GM21515 (cell line): ENCODE results near the gene TPRG1L.

Experiments used
- ATAC-seq: cut with Tn5 transposase; IDR thresholded peaks from one replicate; pipeline ENCODE4 v1.9.1; 2021; ENCODE audit not compliant: unreplicated experiment

The TPRG1L gene

GRCh38 chr1:3641816-3642215 lies 17.0 kb downstream of the TPRG1L start:
- ATAC-seq: no peak

- ATAC-seq: no peak
These were observed 18.3 kb downstream of the TPRG1L start for GRCh38 chr1:3642919-3643675.

DNA sequence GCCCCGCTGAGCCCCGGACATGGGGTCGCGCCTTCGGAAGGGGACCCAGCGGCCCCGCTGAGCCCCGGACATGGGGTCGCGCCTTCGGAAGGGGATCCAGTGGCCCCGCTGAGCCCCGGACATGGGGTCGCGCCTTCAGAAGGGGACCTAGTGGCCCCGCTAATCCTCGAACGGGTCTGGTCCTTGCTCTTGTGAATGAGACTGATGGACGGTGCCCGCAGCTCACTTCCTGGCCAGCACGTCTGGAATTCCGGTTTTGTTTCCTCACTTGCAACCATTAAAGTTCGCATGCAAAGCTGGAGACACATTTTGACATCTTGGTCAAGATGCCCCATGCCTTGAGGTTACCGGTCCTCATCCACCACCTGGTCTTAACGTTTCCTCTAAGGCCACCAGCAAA lies 19.5 kb downstream of the TPRG1L start:
- no peak for ATAC-seq

- no peak for ATAC-seq
These were observed 20.4 kb downstream of the TPRG1L start for GRCh38 chr1:3645247-3645646.

- no peak for ATAC-seq
These were observed 21.0 kb downstream of the TPRG1L start for GRCh38 chr1:3645666-3646355.

- ATAC-seq: no peak
These were observed 21.8 kb downstream of the TPRG1L start for GRCh38 chr1:3646596-3646995.

GRCh38 chr1:3649342-3650247 lies 24.8 kb downstream of the TPRG1L start, which contains the start of gene WRAP73:
TSS of gene WRAP73 (minus strand) at chr1:3650103. CDS start at chr1:3649999, 104 bp downstream.
- ATAC-seq: peak; percentile 68

DNA sequence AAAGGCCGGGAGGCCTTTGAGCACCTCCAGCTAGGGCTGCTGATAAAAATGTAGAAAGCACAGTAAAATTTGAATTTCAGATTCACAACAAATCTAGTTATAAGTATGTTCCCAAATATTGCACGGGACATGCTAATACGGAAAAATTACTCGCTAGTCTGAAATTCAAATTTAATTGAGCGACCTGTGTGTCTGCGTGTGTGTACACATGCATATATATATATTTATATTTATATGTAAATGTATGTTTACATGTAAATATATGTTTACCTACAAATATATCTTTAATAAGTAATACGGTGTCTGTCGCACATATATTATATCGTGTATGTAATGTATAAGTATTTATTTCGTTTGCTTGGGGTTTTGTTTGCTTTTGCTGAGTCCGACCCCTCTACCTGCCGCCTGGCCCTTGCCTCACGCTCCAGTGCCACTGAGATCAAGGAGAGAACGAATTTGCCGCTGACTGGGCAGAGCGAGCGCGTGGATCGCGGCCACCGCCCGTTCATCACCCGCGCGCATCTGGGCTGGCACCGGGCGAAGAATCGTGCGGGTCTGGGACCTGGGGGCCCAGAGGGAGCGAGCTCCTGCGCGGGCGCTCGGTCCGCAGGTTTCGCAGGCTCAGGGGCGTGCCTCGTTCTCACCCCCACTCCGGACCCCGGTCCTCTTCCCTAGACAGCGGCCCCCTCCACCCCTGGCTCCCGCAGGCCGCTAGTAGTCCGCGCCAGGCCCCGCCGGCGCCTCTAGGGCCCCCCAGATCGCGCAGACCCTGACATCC lies 25.6 kb downstream of the TPRG1L start:
- no peak for ATAC-seq

DNA sequence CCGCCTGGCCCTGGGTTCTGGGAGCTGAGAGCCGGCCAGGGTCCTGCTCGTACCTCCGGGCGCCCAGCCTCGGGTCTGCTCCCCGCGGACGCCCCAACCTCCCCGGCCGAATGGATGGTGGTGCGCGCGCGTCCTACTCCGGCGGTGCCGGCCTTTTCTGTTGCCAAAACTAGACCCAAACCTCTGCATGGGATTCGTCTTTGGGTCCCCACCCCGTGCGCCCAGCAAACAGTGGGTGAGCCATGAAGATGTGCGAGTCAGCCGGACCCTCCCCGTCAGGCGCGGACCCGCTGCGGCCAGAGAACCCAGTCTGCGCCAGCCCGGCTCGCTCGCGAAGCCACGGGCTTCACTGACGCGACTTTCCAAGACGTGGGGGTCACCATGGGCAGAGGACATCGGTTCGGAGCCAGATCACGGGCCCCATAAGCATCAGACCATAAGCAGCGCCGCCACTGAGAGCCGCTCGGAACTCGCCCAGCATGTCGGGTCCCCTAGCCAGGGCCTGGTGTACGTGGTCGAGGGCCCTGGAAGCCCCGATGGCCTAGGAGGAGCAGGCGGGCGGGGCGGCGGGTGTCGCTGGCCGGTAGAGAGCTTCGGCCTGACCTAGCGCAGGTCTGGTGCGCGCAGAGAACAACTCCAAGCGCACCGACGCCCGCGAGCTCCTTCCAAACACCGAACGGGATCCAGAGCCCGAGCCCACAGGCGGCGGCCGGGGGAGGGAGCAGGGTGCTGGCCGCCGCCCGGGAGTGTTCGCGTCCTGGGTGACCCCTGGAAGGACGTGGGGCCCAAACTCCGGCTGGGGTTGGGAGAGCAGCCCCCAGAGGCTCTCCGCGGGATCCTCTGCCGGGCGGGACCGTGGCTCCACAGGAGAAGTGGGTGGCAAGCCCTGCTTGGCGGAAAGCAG lies 26.5 kb downstream of the TPRG1L start:
- ATAC-seq: no peak

- no peak for ATAC-seq
These were observed 27.2 kb downstream of the TPRG1L start, which contains the start of gene TP73 for GRCh38 chr1:3651930-3652547. TSS of gene TP73 (plus strand) at chr1:3652516. CDS start at chr1:3682366, 29,850 bp downstream.

- ATAC-seq: no peak
These were observed 27.9 kb downstream of the TPRG1L start for GRCh38 chr1:3652548-3653285.

- ATAC-seq: no peak
These were observed 28.4 kb downstream of the TPRG1L start for GRCh38 chr1:3653286-3653618.

GRCh38 chr1:3654549-3655281 lies 29.9 kb downstream of the TPRG1L start:
- ATAC-seq: no peak

DNA sequence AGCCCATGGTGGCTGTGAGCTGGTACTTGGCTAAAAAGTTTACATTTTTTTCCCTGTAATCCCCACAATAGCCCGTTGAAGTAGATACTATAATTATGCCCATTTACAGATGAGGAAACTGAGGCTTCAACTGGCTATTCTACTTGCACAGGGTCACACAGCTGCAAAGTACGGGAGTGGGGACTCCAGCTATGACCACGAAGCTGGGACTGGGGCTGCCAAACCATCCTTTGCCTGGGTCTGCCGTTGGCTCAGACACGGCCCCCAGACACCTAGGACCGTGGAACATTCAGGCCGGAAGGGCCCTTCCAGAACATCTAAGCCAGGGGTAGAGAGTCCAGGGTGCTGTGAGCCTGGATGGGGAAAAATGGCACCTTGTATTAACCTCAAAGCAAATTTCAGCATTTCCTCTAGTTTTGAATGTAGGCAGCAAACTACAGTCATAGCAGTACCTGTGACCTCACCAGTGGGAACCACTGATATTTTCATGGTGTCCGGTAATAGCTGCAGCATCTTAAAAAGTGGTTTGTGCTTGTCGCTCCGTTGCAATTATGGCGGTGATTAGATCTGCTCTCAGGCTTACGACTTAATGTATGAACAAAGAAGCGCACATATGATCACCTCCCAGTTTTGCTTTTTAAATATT lies 31.8 kb downstream of the TPRG1L start:
- ATAC-seq: peak; percentile 51

DNA sequence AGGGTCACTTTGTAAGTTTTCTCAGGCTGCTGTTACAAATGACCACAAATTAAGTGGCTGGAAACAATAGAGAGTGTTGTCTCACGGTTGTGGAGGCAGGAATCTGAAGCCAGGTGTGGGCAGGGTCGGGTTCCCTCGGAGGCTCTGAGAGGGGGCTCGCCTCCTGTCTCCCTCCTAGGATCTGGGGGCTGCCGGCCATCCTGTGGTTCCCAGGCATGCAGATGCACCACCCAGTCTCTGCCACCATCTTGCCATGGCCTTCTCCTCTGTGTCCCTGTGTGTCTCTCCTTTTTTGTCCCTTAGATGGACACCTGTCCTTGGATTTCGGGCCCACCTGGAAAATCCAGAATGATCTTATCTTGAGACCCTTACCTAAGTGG lies 32.3 kb downstream of the TPRG1L start:
- ATAC-seq: peak; percentile 15

- no peak for ATAC-seq
These were observed 32.9 kb downstream of the TPRG1L start for GRCh38 chr1:3657578-3658230.

DNA sequence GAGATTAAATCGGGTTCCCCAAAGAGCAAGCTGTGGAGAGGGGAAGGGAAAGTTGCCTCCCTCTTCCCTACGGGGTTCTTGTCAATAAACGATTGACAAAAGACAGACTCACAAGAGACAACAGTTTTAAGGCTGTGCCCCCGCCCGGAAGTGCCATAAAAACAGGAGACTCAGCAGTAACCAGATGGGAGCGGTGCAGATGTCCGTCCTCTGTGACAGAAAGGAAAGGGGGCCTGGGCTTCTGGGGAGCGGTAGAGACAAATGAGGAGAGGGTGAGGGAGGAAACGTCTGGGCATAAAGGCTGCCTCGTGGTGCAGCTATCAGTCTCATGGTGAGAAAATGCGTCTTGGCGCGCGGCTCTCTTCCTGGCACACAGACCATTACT lies 33.4 kb downstream of the TPRG1L start:
- no peak for ATAC-seq
